Measurements from ENCODE around the gene RPL41.

Gene RPL41

GRCh38 chr12:56078427-56078826, 38.0 kb upstream of the RPL41 start:
- H3K27ac ChIP-seq (ENCODE audit: extremely low read depth, low read depth, low read length) = no peak overlapping the region
- no peaks in the 10 kb centered on the region; the same call in 1 of the 2 replicates for H3K4me1 ChIP-seq (ENCODE audit: control insufficient read depth, insufficient read depth, low read length)
- TF ChIP-seq ZNF221 (tag by site-specific recombination; IDR thresholded peaks at IDR 0.05; ENCODE audit: borderline replicate concordance) = no peak
- no peak for TF ChIP-seq SETDB1 (IDR thresholded peaks at IDR 0.05; ENCODE audit: insufficient read length, low read length)
- H3K4me3 ChIP-seq (ENCODE audit: low read depth, low read length) = no peak overlapping the region
- ChIA-PET CTCF (interaction anchor here (0.6 to 3.3 kb wide), 7 partner anchors 12 to 1642 kb away, joined by 3 to 26 read pairs (median 5); partner anchors contain the start of gene PA2G4), POLR2A (interaction anchor here (0.6 to 4.6 kb wide), 8 partner anchors 9 to 334 kb away, joined by 3 to 54 read pairs (median 4); partner anchors contain the start of genes PA2G4, RPL41 and ZC3H10)
- no peaks in the 10 kb centered on the region for H3K36me3 ChIP-seq (ENCODE audit: control insufficient read depth in 2 of 2, insufficient read depth in 1 of 2, low read length in 2 of 2)
- H3K9me3 ChIP-seq (ENCODE audit: control insufficient read depth, insufficient read depth, low read depth, low read length) = no peaks in the 10 kb centered on the region

DNA sequence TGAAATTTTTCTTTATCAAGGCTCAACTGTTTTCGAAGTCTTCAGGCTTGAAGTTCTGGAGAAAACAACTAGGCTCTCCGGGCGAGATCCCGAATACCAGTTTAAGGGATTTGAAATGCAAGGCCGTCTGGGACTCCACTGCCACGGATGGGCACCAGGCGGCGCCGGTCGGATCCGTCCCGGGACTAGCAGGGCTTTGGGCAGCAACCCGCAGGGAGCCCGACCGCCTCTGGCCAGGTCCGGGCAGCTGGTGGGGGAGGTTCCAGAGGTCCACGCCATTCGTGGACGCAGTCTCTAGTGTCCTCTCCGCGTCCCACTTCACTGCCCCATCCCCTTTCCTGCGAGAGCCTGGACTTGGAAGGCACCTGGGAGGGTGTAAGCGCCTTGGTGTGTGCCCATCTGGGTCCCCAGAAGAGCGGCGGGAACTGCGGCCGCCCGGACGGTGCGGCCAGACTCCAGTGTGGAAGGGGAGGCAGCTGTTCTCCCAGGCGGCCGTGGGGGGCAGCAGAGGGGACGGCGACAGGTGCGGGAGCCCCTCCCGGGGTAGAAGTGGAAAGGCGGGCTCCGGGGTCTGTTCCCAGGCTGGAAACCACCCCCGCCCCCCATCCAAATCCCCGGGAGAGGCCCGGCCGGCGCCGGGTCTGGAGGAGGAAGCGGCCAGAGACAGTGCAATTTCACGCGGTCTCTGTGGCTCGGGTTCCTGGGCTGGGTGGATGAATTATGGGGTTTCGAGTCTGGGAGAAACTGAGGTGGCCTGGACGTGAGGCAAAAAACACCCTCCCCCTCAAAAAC, 37.3 kb upstream of the RPL41 start:
- POLR2A ChIA-PET = interaction anchor here (0.5 to 4.6 kb wide), 14 partner anchors 10 to 518 kb away, joined by 3 to 54 read pairs (median 4); partner anchors contain the start of genes ESYT1, PA2G4, RAB5B and RPL41
- H3K27ac ChIP-seq (ENCODE audit: extremely low read depth, low read depth, low read length) = peak overlapping the region; percentile 64; the same call in 1 of the 2 replicates
- peak overlapping the region; percentile 40 for H3K4me3 ChIP-seq (ENCODE audit: low read depth, low read length)
- no peaks in the 10 kb centered on the region for H3K36me3 ChIP-seq (ENCODE audit: control insufficient read depth in 2 of 2, insufficient read depth in 1 of 2, low read length in 2 of 2)
- no peaks in the 10 kb centered on the region for H3K9me3 ChIP-seq (ENCODE audit: control insufficient read depth, insufficient read depth, low read depth, low read length)
- CTCF ChIA-PET = interaction anchor here (0.6 to 3.3 kb wide), 13 partner anchors 12 to 1643 kb away, joined by 3 to 26 read pairs (median 4); partner anchors contain the start of genes PA2G4 and ZC3H10
- H3K4me1 ChIP-seq (ENCODE audit: control insufficient read depth, insufficient read depth, low read length) = no peaks in the 10 kb centered on the region; the same call in 1 of the 2 replicates
- TF ChIP-seq ZNF341 (tag by site-specific recombination; IDR thresholded peaks at IDR 0.05; ENCODE audit: low read depth) (peak; percentile 99), ZNF416 (tag by site-specific recombination; IDR thresholded peaks at IDR 0.05) (no peak), ZNF514 (tag by site-specific recombination; IDR thresholded peaks at IDR 0.05) (no peak), ZNF837 (tag by site-specific recombination; IDR thresholded peaks at IDR 0.05) (no peak), ZNF776 (tag by site-specific recombination; IDR thresholded peaks at IDR 0.05; ENCODE audit: borderline replicate concordance) (no peak), KLF16 (tag by site-specific recombination; IDR thresholded peaks at IDR 0.05) (peak; percentile 74; the same call in 1 of the 2 replicates), ZNF366 (tag by site-specific recombination; conservative IDR thresholded peaks at IDR 0.05) (no peak), ZNF394 (tag by site-specific recombination; IDR thresholded peaks at IDR 0.05; ENCODE audit: borderline replicate concordance) (peak; percentile 55), ZNF37A (tag by site-specific recombination; IDR thresholded peaks at IDR 0.05) (no peak), ZNF548 (tag by site-specific recombination; IDR thresholded peaks at IDR 0.05) (no peak), ZNF302 (tag by site-specific recombination; IDR thresholded peaks at IDR 0.05; ENCODE audit: low read depth) (no peak), ZNF311 (tag by site-specific recombination; IDR thresholded peaks at IDR 0.05; ENCODE audit: borderline replicate concordance) (no peak), ZNF24 (tag by site-specific recombination; IDR thresholded peaks at IDR 0.05) (peak; percentile 83; the same call in 1 of the 2 replicates), ZNF473 (tag by site-specific recombination; IDR thresholded peaks at IDR 0.05) (no peak), SETDB1 (IDR thresholded peaks at IDR 0.05; ENCODE audit: insufficient read length, low read length) (no peak), ZNF843 (tag by site-specific recombination; IDR thresholded peaks at IDR 0.05) (peak; percentile 72; the same call in 1 of the 2 replicates), ZNF580 (tag by site-specific recombination; IDR thresholded peaks at IDR 0.05) (peak; percentile 42; the same call in 1 of the 2 replicates), BCL11A (tag by site-specific recombination; IDR thresholded peaks at IDR 0.05; ENCODE audit: low read depth) (peak; percentile 68; the same call in 1 of the 2 replicates), TCF7L2 (IDR thresholded peaks at IDR 0.05; ENCODE audit: borderline replicate concordance, low read depth, low read length) (no peak), ZNF398 (tag by site-specific recombination; IDR thresholded peaks at IDR 0.05) (peak; percentile 92), BCL11B (tag by site-specific recombination; IDR thresholded peaks at IDR 0.05; ENCODE audit: low read depth) (peak; percentile 81; the same call in 1 of the 2 replicates), GLIS1 (tag by site-specific recombination; IDR thresholded peaks at IDR 0.05) (peak; percentile 74), ZNF747 (tag by site-specific recombination; IDR thresholded peaks at IDR 0.05) (no peak), ZNF16 (tag by site-specific recombination; IDR thresholded peaks at IDR 0.05; ENCODE audit: low read depth) (no peak)
- TF ChIP-seq, protein P1, sequence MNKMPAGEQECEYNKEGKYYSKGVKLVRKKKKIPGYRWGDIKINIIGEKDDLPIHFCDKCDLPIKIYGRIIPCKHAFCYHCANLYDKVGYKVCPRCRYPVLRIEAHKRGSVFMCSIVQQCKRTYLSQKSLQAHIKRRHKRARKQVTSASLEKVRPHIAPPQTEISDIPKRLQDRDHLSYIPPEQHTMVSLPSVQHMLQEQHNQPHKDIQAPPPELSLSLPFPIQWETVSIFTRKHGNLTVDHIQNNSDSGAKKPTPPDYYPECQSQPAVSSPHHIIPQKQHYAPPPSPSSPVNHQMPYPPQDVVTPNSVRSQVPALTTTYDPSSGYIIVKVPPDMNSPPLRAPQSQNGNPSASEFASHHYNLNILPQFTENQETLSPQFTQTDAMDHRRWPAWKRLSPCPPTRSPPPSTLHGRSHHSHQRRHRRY (tag by site-specific recombination; IDR thresholded peaks at IDR 0.05) = no peak
- TF ChIP-seq, protein P2, sequence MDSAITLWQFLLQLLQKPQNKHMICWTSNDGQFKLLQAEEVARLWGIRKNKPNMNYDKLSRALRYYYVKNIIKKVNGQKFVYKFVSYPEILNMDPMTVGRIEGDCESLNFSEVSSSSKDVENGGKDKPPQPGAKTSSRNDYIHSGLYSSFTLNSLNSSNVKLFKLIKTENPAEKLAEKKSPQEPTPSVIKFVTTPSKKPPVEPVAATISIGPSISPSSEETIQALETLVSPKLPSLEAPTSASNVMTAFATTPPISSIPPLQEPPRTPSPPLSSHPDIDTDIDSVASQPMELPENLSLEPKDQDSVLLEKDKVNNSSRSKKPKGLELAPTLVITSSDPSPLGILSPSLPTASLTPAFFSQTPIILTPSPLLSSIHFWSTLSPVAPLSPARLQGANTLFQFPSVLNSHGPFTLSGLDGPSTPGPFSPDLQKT (IDR thresholded peaks at IDR 0.05; ENCODE audit: borderline replicate concordance, low read depth, low read length) = no peak
- TF ChIP-seq, protein P3, sequence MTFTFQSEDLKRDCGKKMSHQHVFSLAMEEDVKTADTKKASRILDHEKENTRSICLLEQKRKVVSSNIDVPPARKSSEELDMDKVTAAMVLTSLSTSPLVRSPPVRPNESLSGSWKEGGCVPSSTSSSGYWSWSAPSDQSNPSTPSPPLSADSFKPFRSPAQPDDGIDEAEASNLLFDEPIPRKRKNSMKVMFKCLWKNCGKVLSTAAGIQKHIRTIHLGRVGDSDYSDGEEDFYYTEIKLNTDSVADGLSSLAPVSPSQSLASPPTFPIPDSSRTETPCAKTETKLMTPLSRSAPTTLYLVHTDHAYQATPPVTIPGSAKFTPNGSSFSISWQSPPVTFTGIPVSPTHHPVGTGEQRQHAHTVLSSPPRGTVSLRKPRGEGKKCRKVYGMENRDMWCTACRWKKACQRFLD (tag by site-specific recombination; IDR thresholded peaks at IDR 0.05) = no peak

Measured in HEK293 (cell line).